NCI-H2227 (cell line): ENCODE measurements around the gene ITCH.
"Not testable (repeated sequence)": the region's sequence is repeated elsewhere in the genome, so short reads cannot be mapped to it uniquely, and the experiment has no call there.

ENCODE experiments used
- DNase-seq: peaks from one replicate; lab custom pipeline; 2025; ENCODE audit not compliant: unreplicated experiment; lab: John Stamatoyannopoulos, UW

The ITCH gene

DNA sequence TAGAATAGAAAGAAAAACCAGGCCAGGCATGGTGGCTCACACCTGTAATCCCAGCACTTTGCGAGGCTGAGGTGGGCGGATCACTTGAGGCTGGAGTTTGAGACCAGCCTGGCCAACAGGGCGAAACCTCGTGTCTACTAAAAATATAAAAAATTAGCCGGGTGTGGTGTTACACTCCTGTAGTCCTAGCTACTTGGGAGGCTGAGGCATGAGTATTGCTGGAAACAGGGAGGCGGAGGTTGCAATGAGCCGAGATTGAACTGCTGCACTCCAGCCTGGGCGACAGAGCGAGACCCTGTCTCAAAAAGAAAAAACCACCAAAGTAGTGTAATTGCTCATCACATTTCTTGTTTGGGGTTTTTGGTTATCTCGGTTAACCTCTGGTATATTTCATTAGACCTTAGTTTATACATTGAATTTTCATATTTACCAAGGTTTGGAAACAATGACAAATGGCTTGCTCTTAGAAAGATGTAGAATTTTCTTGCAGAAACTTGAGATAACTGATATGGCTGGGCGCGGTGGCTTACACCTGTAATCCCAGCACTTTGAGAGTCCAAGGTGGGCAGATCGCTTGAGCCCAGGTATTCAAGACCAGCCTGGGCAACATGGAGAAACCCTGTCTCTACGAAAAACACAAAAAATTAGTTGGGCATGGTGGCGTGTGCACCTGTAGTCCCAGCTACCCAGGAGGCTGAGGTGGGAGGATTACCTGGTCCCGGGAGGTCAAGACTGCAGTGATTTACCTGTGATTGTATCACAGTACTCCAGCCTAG lies 14.2 kb downstream of the ITCH start:
- no peak for DNase-seq

DNA sequence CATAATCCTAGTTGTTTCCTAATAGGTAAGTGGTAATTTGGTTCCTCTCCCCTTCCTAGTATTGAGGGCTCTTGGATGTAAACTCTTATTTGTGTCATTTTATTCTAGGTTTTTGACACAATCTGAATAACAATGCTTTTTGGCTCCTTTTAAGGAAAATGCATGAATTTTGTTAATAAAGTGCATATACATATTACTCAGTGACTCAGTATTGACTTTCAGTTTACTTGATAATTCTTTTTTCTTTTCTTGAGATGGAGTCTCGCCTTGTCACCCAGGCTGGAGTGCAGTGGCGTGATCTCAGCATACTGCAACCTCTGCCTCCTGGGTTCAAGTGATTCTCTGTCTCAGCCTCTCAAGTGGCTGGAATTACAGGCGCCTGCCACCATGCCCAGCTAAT lies 19.1 kb downstream of the ITCH start:
- no peak for DNase-seq

- not testable (repeated sequence) for DNase-seq
These were observed 19.9 kb downstream of the ITCH start for GRCh38 chr20:34382877-34383455.

DNA sequence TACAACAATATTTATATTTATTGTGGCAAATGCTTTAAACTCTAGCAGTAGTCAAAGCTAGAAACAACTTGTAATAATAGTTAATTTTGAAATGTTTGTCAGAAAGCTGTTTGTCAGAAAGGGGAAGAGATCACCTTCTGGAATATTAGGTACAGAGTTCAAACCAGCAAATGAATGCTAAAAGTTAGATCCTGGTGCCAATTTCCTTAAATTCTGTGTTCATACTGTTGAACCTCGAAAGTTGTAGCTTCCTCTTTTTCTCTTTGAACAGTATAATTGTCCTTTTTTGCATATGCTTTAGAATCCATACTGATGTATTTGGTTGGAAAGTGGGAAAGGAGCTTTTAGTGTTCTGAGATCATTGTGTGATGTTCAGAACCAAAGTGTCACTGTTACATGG lies 22.4 kb downstream of the ITCH start:
- no peak for DNase-seq

- DNase-seq = no peak
These were observed 24.9 kb downstream of the ITCH start for GRCh38 chr20:34388000-34388399.

DNA sequence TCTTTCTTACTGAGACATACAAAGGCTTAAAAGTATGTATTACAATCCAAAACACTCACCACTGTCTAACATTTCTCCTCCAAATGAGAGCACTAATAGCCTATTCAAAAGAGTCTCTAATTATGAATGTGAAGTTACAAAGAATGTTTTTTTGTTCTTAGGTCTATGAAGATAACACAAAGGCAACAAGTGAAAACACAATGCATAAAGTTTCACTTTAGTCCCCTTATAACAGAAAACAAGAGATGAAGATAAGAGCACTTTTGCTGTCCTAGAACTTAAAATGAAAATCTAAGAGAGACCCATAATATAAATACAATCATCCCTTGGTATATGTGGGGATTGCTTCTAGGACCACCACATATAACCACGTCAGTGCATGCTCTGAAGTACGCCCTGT lies 25.6 kb downstream of the ITCH start:
- no peak for DNase-seq

DNA sequence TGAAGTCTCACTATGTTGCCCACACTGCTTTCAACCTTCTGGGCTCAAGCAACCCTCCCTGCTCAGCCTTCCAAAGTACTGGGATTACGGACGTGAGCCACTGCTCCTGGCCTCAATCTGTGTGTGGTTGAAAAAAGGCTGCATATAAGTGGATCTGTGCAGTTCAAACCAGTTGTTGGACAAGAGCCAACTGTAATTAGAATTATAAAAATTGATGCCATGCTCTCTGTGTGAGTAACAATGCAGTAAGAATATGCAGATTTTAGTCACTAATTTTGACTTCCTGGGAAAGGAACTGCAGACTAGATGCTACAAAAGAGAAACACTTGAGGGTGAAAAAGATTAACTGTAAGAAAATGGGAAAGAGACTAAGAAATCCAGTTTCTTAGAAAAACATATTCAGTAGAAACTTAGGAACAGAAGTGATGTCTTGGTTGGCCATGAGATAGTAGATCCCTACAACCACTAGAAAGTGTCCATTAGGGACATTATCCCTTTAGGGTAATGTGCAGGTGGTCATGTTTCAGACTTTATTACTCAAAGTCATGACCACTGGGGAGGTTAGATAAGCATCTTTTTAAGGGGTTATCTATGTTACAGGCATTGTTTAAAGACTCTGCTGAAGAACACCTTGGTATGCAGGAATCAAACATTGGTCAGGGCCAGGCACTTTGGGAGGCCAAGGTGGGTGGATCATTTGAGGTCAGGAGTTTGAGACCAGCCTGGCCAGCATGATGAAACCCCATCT lies 26.3 kb downstream of the ITCH start:
- peak; percentile 23 for DNase-seq

DNA sequence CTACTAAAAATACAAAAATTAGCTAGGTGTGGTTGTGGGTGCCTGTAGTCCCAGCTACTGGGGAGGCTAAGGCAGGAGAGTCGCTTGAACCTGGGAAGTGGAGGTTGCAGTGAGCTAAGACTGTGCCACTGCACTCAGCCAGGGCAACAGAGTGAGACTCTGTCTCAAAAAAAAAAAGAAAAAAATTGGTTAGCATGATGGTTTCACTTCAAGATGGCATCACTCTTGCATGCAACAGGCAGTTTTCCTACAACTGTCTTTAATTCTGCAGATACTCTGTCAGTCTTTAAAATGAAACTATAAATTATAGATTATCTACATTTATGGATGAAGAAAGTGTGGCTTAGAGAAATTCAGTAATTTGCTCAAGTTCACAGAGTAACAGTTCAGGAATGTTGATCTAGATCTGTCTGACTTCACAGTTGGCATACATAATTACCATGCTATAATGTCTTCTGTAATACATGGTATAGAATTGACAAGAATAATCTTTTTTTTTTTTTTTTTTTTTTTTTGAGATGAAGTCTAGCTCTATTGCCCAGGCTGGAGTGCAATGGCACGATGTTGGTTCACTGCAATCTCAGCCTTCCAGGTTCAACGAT lies 27.0 kb downstream of the ITCH start:
- no peak for DNase-seq

DNA sequence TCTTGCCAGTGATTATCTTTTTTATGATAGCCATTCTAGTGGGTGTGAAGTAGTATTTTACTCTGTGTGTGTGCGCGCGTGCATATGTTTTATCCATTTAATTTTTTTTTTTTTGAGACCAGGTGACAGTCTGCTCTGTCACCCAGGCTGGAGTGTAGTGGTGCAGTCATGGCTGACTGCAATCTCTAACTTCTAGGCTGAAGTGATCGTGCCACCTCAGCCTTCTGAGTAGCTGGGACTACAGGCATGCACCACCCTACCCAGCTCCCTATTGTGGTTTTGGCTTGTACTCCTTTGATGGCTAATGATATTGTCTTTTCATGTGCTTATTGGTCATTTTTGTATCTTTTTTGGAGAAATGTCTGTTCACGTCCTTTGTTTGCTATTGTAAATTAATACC lies 33.3 kb downstream of the ITCH start:
- DNase-seq = no peak

GRCh38 chr20:34397096-34397495 lies 34.0 kb downstream of the ITCH start:
- no peak for DNase-seq

GRCh38 chr20:34400776-34401175 lies 37.7 kb downstream of the ITCH start:
- not testable (repeated sequence) for DNase-seq

DNA sequence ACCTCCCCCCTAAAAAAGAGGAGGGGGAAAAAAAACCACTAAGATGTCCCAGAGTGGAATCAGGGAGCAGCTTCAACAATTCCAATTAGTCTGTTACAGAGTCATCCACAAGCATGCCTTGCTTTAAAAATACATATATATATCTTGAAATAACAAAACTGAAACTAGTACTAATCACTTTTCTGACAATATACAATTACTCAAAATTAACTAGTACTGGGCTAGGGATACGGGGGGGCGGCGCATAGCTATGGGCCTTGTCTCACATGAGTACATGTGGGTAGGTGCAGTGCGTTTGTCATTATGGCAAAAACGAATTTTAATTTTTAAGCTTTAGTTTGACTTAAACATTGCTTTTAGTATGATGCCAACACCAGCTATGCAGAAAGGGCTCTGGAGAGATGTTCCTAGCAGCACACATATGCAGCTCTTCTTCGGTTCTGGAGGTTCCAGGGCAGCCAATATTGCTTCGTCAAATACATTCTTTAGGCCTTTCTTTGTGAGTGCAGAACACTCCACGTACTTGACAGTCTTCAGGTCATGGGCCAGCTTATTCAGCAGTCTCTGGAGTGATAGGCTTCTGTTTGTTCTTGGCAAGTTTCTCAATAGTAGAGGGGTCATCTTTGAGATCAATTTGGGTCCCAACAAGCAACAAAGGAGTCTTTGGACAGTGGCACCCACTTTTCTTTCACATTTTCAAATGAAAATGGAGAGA lies 38.8 kb downstream of the ITCH start:
- no peak for DNase-seq

- DNase-seq = no peak
These were observed 39.4 kb downstream of the ITCH start for GRCh38 chr20:34402461-34402860.

DNA sequence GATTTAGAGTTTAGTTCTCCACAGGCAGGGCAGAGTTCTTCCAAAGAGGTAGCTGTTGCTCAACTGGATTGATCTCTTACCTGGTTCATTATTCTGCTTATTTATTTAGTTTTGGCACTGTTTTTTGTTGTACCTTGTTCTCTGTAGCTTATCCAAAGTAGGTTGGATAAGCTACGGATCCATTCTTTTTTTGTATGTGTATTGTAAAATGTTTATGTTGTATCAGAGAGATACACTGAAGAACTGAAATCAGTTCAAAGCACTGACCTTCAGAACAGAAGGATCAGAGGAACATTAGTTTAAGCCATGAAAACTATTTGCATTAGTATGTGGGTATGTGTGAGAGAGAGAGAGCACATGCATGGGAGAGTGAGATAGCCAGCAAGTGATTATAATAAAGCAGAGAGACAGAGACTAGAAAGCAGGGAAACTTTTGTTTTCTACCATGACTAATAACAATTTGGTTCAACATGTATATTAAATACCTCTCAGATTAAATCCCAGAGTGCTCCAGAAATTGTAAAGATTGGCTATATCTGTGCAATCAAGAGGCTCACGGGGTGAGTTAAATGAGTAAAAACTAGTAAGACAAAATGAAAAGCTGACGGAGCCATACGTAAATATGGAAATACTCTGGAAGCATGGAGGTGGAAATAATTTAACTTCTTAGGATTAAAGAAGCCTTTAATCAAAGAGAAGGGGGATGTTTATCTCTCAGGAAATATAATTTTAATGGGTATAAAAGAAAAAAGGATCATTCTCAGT lies 40.2 kb downstream of the ITCH start:
- no peak for DNase-seq

GRCh38 chr20:34403908-34404307 lies 40.8 kb downstream of the ITCH start:
- no peak for DNase-seq

DNA sequence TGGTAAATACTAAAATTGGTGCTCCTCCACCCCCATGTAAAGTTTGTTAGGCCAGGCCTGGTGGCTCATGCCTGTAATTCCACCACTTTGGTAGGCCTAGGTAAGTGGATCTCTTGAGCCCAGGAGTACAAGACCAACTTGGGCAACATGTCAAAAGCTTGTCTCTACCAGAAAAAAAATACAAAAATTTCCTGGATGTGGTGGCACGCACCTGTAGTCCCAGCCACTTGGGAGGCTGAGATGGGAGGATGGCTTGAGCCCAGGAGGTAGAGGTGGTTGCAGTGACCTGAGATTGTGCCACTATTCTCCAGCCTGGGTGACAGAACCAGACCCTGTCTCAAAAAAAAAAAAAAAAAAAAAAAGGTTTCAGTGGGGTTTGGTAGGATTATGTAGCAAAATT lies 41.7 kb downstream of the ITCH start:
- no peak for DNase-seq

DNA sequence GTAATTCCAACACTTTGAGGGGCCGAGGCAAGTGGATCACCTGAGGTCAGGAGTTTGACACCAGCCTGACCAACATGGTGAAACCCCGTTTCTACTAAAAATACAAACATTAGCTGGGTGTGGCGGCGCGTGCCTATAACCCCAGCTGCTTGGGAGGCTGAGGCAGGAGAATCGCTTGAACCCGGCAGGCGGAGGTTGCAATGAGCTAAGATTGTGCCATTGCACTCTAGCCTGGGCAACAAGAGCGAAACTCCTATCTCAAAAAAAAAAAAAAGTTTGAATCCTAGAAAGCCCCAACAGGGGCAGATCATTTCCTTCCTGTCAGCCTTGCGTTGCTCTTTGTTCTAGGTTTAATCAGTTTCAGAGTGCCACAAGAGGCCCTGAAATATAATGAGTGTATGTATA lies 42.2 kb downstream of the ITCH start:
- DNase-seq = not testable (repeated sequence)

GRCh38 chr20:34405942-34406341 lies 42.9 kb downstream of the ITCH start:
- DNase-seq = not testable (repeated sequence)

GRCh38 chr20:34407962-34408474 lies 44.9 kb downstream of the ITCH start:
- DNase-seq = no peak

- no peak for DNase-seq
These were observed 47.3 kb downstream of the ITCH start for GRCh38 chr20:34410336-34410735.
